WI38 (cell line): ENCODE data around the gene TRABD2B.

Source experiments
- H3K4me3 ChIP-seq: 2 replicates; pipeline ENCODE4 v1.5.1; 2011; ENCODE audit warnings: low read depth, mild to moderate bottlenecking, control low read depth, low read length
- TF ChIP-seq, protein P1 (sequence below): IDR thresholded peaks from 2 replicates; pipeline ENCODE4 v1.5.1; 2012; ENCODE audit warnings: low read depth, mild to moderate bottlenecking, control low read depth, low read length

Gene TRABD2B

GRCh38 chr1:47765742-47766485 is 231.3 kb downstream of the TRABD2B start:
- TF ChIP-seq, protein P1, sequence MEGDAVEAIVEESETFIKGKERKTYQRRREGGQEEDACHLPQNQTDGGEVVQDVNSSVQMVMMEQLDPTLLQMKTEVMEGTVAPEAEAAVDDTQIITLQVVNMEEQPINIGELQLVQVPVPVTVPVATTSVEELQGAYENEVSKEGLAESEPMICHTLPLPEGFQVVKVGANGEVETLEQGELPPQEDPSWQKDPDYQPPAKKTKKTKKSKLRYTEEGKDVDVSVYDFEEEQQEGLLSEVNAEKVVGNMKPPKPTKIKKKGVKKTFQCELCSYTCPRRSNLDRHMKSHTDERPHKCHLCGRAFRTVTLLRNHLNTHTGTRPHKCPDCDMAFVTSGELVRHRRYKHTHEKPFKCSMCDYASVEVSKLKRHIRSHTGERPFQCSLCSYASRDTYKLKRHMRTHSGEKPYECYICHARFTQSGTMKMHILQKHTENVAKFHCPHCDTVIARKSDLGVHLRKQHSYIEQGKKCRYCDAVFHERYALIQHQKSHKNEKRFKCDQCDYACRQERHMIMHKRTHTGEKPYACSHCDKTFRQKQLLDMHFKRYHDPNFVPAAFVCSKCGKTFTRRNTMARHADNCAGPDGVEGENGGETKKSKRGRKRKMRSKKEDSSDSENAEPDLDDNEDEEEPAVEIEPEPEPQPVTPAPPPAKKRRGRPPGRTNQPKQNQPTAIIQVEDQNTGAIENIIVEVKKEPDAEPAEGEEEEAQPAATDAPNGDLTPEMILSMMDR, result no peak
- no peak overlapping the region for H3K4me3 ChIP-seq

DNA sequence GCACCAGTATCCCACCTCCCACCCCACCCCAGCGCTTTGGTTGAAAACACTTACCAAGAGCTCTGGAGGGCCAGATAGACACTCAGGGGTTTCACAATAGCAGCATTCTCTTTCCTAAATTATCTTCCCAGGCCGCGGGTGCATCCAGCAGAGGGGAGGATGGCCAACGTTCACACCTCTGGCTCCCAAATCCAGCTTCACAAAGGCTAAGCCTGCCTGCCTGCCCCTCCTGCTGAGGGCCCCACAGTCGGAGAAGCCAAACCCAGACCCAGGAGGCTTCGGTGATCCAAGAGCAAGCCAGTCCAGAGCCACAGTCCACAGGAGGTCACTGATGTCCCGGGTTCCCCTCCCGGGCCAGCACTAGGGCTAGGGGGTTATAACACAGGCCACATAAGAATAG is 231.9 kb downstream of the TRABD2B start:
- TF ChIP-seq, protein P1, result no peak
- no peak overlapping the region for H3K4me3 ChIP-seq

DNA sequence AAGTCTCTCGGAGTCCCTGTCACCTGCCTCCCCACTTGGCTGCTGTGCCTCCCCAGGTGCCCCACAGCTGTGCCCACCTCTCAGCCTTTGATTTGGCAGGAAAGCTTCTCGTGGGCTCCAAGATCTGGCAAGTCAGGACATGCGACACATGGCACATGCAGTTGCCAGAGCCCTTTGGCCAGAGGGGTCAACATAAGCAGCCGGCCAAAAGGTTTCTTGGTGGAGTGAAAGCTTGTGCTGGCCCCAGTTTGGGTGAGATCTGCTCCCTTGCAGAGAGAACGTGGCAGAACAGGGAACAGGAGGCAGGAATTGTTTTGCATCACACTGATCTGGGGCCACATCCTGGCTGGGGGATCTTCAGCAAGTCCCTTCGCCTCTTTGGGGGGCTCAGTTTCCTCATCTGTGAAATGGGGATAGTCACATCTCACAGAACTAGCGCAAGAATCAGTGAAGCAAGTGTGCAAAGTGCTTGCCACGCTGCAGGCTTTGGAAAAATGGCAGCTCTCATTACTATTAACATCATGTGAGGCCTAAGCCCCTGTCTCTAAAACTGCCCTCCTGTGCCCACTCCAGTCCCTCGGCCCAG is 232.6 kb downstream of the TRABD2B start:
- TF ChIP-seq, protein P1, result no peak
- no peak overlapping the region for H3K4me3 ChIP-seq

GRCh38 chr1:47763591-47764171 is 233.5 kb downstream of the TRABD2B start:
- no peak overlapping the region for H3K4me3 ChIP-seq
- TF ChIP-seq, protein P1, result no peak

- TF ChIP-seq, protein P1, result no peak
- no peak overlapping the region for H3K4me3 ChIP-seq
These were observed 235.2 kb downstream of the TRABD2B start for GRCh38 chr1:47761974-47762373.

- TF ChIP-seq, protein P1, result no peak
- H3K4me3 ChIP-seq, result no peak overlapping the region
These were observed 235.8 kb downstream of the TRABD2B start for GRCh38 chr1:47761201-47761930.
